ENCODE results near the gene QSOX2. TPM values are rescaled to one million over a fixed set of nuclear protein-coding genes. Genes with fewer than 3 reads are reported as not detected.

The QSOX2 gene
- total RNA-seq, 1 donor from 2014 or later = 16.8 TPM

DNA sequence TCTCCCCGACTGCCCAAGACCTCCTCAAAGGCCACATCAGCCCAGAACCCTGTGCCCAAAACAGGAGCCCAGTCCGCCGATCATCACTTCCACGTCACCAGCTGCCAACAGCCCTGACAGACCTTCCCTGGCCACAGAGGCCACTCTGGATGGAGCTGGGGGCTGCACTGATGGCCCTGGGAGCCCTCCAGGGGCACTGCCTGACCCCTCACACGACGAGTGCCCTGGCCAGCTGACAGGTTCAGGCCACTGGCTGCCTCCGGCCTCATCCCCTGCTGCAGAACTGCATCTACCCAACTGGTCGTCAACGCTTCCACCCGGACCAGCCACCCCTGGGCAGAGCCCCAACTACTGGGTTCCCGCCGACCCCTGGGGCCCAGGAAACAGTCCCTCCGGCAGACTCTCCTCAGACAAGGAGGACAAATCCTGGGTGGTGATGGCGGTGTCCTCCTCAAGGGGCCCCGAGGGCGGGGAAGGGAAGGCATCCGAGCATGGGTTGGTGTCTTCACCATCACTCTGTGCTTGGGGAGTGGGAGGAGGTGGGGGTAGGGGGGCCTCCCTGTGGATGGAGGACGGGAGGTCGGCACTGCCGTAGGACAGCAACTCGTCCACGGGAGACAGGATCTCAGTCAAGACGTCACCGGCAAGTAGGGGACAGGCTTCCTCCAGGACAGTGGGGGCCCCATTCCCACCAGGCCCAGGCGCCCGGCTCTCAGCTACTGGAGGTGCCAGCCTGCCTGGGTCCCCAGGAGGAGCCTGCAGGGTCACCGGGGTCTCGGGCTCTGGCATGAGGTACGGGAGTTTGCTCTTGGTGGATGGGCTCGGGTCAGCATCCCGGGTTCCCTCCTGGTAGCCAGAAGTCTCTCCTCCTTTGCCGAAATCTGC is 7.9 kb upstream of the QSOX2 start:
- H3K4me3 Mint-ChIP-seq = no peak overlapping the region
- peaks cover 13% of the 10 kb centered on the region for H3K27me3 Mint-ChIP-seq (ENCODE audit: low read depth)
- TF ChIP-seq, protein P1, sequence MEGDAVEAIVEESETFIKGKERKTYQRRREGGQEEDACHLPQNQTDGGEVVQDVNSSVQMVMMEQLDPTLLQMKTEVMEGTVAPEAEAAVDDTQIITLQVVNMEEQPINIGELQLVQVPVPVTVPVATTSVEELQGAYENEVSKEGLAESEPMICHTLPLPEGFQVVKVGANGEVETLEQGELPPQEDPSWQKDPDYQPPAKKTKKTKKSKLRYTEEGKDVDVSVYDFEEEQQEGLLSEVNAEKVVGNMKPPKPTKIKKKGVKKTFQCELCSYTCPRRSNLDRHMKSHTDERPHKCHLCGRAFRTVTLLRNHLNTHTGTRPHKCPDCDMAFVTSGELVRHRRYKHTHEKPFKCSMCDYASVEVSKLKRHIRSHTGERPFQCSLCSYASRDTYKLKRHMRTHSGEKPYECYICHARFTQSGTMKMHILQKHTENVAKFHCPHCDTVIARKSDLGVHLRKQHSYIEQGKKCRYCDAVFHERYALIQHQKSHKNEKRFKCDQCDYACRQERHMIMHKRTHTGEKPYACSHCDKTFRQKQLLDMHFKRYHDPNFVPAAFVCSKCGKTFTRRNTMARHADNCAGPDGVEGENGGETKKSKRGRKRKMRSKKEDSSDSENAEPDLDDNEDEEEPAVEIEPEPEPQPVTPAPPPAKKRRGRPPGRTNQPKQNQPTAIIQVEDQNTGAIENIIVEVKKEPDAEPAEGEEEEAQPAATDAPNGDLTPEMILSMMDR (IDR thresholded peaks at IDR 0.05; ENCODE audit: unreplicated experiment) = no peak
- H3K36me3 Mint-ChIP-seq = no peaks in the 10 kb centered on the region
- H3K4me1 Mint-ChIP-seq = no peaks in the 10 kb centered on the region
- H3K9me3 Mint-ChIP-seq = no peaks in the 10 kb centered on the region
- DNase-seq (ENCODE audit: low spot score in 2 of 2, unreplicated experiment in 2 of 2) = no peak
- no peak overlapping the region for H3K27ac Mint-ChIP-seq

DNA sequence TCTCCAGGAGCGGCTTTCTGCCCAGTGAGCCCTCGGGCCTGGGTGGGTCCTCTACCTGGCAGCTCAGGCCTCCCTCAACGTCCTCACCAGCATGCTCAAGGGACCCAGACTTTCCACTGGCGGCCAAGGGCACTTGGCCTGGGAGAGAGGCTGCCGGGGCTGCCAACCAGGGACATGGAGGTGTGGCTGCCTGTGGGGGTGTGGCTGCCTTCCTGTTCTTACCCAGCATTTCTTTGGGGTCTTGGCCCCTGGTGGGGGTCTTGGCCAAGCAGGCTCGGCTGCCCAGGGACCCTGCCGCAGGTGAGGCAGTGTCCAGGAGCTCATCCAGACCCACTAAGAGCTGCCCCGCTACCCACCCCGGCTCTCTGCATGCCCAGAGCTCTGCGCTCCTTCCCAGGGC is 7.2 kb upstream of the QSOX2 start:
- Mint-ChIP-seq H3K9me3 (no peaks in the 10 kb centered on the region), H3K27me3 (ENCODE audit: low read depth) (peaks cover 13% of the 10 kb centered on the region), H3K36me3 (no peaks in the 10 kb centered on the region), H3K27ac (no peak overlapping the region), H3K4me1 (peaks cover 2% of the 10 kb centered on the region), H3K4me3 (no peak overlapping the region)
- TF ChIP-seq, protein P1 (IDR thresholded peaks at IDR 0.05; ENCODE audit: unreplicated experiment) = no peak
- DNase-seq (ENCODE audit: low spot score in 2 of 2, unreplicated experiment in 2 of 2) = no peak

DNA sequence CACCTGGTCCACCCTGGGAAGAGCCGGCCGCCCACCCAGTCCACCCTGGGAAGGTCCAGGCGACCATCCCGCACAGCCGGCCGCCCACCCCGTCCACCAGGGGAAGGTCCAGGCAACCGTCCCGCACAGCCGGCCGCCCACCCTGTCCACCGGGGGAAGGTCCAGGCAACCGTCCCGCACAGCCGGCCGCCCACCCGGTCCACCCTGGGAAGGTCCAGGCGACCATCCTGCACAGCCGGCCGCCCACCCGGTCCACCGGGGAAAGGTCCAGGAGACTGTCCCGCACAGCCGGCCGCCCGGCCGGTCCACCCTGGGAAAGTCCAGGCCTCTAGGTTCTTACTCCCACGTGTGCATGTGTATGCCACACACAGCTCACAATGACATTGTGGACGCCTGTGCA is 6.7 kb upstream of the QSOX2 start:
- peaks cover 13% of the 10 kb centered on the region for H3K27me3 Mint-ChIP-seq (ENCODE audit: low read depth)
- no peak for DNase-seq (ENCODE audit: low spot score in 2 of 2, unreplicated experiment in 2 of 2)
- H3K36me3 Mint-ChIP-seq = no peaks in the 10 kb centered on the region
- no peak overlapping the region for H3K4me3 Mint-ChIP-seq
- peaks cover 3% of the 10 kb centered on the region for H3K4me1 Mint-ChIP-seq
- no peaks in the 10 kb centered on the region for H3K9me3 Mint-ChIP-seq
- no peak overlapping the region for H3K27ac Mint-ChIP-seq
- TF ChIP-seq, protein P1 (IDR thresholded peaks at IDR 0.05; ENCODE audit: unreplicated experiment) = no peak

DNA sequence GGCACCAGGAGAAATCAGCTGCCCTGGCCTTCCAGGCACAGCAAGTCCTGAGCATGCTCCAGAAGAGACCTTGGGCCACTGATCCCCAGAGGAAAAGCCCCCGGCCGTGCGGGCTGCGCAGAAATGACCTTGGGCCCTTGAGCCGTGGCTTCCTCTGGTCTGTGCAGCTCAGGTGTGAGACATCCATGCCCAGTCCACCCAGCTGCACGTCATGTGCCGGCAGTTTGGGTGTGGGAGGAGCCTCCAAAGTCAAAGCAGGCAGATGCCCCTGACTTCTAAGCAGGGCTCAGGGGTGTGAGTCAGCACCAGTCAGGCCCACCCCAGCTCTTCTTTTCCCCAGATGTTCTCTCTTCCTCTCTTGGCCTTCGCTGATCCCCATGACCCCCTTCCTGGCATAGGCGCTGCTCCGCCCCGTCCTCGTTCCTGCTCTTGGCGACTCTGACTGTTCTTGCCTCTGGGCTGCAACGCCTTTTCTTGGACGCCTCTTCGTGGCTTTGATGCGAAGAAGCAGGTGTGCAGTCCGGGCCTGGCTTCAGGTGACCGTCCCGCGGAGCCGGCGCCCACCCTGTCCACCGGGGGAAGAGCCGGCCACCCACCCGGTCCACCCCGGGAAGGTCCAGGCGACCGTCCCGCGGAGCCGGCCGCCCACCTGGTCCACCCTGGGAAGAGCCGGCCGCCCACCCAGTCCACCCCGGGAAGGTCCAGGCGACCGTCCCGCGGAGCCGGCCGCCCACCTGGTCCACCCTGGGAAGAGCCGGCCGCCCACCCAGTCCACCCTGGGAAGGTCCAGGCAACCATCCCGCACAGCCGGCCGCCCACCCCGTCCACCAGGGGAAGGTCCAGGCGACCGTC is 5.9 kb upstream of the QSOX2 start:
- Mint-ChIP-seq H3K36me3 (no peaks in the 10 kb centered on the region), H3K27ac (no peak overlapping the region), H3K4me3 (no peak overlapping the region), H3K9me3 (no peaks in the 10 kb centered on the region), H3K27me3 (ENCODE audit: low read depth) (peaks cover 13% of the 10 kb centered on the region), H3K4me1 (peaks cover 3% of the 10 kb centered on the region)
- TF ChIP-seq, protein P1 (IDR thresholded peaks at IDR 0.05; ENCODE audit: unreplicated experiment) = no peak
- no peak for DNase-seq (ENCODE audit: low spot score in 2 of 2, unreplicated experiment in 2 of 2)

DNA sequence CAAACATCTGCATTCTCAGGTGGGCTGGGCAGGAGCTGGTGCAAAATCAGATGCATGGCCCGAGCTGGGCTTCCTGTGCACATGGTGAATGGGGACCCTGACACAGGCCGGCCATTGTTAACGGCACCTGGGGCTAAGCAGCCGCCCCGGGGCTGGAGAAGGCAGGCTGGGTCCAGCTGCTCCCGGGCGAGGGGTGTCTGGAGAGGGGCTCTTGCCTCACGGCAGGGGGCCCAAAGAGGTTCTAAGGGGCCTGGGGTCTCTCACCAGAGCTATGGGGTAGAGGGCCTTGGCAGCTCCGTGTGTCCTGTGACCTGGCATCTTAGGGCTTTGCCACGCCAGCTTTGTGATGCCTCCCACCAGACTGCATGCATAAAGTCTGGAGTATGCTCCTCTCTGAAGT is 5.1 kb upstream of the QSOX2 start:
- Mint-ChIP-seq H3K9me3 (no peaks in the 10 kb centered on the region), H3K4me3 (no peak overlapping the region), H3K27me3 (ENCODE audit: low read depth) (peaks cover 13% of the 10 kb centered on the region), H3K36me3 (no peaks in the 10 kb centered on the region), H3K27ac (no peak overlapping the region), H3K4me1 (peaks cover 3% of the 10 kb centered on the region)
- TF ChIP-seq, protein P1 (IDR thresholded peaks at IDR 0.05; ENCODE audit: unreplicated experiment) = no peak
- no peak for DNase-seq (ENCODE audit: low spot score in 2 of 2, unreplicated experiment in 2 of 2)

All from mesothelial cell of epicardium (in vitro differentiated cells).